Measurements from ENCODE around the gene GSE1.

Gene GSE1

GRCh38 chr16:85621698-85622428, 8.7 kb downstream of the GSE1 start:
- FAIRE-seq, result no peak

DNA sequence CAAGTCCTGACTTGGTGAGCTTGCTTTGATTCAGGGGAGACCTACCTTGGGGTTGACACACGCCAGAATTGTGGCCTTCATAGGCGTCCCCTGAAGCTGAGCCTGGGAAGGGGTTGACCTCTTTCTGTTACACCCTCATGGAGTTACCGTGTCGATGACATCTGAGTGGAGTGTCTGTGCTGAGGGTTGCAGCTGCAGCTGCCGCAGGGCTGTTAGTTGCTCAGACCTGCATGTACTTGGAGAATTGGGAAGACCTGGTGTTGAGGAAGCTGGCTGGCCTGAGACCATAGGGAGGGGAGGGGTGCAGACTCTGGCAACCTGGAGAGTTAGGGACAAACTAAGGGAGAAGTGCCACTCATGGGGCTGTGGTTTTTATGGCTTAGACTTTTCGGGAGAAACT, 9.6 kb downstream of the GSE1 start:
- FAIRE-seq, result no peak

GRCh38 chr16:85623250-85623649, 10.1 kb downstream of the GSE1 start:
- no peak for FAIRE-seq

GRCh38 chr16:85623997-85624601, 11.0 kb downstream of the GSE1 start:
- no peak for FAIRE-seq

- FAIRE-seq, result no peak
These were observed 11.5 kb downstream of the GSE1 start for GRCh38 chr16:85624646-85625045.

DNA sequence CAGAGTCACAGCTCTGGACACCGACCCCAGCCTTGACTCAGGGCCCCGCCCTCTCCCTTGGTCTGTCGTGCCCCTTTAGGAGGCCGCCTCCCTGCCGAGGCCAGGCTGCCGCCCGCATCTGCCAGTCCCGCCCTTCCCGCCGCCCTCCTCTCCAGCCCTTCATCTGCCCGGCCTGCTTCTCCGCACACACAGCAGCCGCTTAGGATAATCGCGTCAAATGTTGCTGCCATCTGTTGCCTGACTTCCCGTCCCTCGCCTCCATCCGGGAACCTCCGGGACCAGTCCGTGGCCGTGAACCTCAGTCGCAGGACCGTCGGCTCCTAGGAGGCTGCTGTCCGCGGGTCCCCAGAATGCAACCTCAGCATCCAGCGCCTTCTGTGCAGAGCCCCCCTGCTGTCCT, 11.9 kb downstream of the GSE1 start:
- no peak for FAIRE-seq

GRCh38 chr16:85625485-85626117, 12.5 kb downstream of the GSE1 start:
- FAIRE-seq, result no peak

DNA sequence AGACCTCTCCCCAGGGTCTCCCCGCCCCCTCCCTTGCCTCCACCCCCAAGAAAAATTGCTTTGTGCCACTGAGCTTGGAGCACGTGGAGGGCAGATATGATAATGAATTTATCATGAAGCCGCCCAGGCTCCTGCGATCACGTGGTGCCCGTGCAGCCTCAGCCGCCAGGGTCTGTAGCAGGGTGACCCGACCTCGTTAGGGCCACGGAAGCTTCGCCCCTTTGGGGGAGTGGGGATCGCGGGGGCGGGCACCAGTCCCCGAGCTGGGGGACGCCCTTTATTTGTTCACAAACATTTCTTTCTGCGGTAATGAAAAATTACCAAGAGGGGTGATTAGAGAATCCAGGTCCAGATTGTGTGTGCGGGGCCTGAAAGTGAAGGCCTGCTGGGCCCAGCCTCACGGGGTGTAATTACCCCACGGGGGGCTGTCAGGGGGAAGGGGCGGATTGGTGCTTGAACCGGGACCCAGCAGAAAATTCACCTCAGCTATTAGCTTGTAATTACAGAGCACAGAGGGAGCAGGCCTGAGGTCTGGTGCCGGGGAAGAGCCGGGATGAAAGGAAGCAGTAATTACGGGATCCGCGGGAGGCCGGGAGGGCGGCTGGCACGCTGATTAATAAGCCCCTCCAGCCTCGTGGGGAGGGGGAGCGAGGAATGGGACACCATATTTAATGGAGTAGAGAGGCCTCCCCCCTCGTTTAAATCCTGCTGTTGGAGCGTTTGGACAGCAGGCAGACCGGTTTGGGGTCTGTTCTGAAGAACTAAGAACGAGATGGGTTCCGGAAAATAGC, 13.3 kb downstream of the GSE1 start:
- no peak for FAIRE-seq

GRCh38 chr16:85627089-85627488, 14.0 kb downstream of the GSE1 start:
- FAIRE-seq, result no peak

DNA sequence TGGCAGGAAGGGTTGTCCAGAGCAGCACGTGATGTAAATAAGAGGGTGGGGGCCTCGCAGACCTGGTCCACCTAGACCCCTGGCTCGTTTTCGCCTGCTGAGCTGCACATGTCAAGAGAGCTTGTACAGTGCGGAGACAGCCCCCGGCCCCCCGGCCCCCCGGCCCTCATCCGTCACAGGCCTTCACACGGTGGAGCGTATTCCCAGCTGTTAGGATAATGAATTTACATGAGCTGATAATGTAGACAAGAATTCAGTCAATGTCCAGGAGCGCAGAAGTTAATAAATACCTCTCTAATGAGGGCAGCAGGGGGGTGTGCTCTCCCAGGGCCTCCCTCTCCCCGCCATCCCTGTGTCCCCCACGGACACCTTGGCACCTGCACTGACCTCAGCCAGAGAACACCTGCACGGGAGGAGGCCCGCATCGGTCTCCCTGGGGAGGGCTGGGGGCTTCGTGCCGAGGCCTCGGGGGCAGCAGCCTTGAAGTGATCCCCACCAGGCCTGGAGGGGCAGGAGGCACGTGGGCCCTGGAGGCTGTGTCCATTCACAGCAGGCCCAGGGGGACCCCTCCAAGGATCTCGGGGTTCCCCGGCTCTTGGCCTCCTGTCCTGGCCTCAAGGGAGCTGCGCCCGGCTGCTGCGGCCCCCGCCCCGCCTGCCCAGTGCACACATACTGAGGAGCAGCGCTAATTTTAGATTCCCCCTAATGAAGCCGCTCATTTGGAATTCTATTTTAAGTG, 14.6 kb downstream of the GSE1 start:
- FAIRE-seq, result no peak

DNA sequence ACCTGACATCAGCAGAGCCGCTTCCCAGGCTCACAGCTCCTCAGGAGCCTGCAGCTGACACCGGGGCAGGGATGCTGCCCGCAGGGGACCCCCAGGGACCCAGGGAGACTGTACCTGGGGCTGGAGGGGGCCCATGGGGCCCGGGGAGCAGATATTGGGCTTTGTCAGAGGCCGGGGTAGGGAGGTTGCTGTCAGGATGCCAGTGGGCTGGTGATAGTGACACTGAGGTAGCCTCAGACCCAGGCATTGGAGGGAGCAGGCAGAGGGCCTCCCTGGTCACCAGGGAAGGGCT, 15.1 kb downstream of the GSE1 start:
- no peak for FAIRE-seq

DNA sequence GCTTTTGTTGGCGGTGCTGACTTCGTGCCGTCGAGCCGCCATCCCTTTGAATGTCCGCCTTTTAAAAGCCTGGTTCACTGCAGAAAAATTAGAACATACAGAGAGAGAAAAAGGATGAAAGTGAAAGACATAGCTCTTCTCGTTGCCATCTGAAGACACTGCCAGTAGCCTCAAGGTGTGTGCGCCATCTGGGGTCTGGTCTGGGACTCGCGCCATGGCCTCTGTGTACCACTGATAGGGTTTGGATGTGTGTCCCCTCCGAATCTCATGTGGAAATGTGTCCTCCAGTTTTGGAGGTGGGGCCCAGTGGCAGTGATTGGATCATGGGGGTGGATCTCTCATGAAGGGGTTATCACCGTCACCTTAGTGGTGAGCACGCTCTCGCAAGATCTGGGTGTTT, 15.5 kb downstream of the GSE1 start:
- FAIRE-seq, result no peak

- FAIRE-seq, result no peak
These were observed 16.2 kb downstream of the GSE1 start for GRCh38 chr16:85629326-85629725.

DNA sequence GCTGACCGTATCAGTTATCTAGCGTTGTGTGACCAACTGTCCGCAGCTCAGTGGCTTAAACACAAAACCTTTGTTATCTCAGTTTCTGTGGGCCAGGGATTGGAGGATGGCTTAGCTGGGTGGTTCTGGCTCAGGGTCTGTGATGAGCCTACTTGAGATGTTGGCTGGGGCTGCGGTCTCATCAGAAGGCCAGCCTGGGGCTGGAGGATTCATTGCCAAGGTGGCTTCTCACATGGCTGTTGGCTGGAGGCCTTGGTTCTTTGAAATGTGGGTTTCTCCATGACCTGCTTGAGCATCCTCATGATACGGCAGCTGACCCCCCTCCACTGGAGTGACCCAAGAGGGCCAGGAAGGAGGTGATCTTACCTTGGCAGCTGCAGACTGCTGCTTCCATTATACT, 16.7 kb downstream of the GSE1 start:
- FAIRE-seq, result no peak

DNA sequence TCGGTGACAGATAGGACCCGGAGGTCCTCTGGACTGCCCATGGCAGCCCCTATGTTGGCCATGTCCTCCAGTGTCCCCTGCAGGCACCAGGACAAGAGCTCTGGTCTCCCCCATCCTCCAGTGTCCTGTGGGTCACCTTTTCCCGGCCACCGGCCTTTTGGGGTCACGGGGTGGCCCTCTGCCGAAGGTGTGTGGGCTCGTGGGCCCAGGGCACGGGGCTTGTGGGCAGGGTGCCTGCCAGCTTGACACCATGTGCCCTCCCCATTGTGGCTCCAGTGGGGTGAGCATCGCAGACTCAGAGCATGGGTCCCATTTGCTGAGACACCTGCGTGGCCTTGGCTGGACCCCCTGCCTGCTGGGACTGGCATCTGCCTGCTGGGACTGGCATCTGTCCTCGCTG, 18.1 kb downstream of the GSE1 start:
- FAIRE-seq, result no peak

GRCh38 chr16:85631802-85632393, 18.8 kb downstream of the GSE1 start:
- FAIRE-seq, result no peak

DNA sequence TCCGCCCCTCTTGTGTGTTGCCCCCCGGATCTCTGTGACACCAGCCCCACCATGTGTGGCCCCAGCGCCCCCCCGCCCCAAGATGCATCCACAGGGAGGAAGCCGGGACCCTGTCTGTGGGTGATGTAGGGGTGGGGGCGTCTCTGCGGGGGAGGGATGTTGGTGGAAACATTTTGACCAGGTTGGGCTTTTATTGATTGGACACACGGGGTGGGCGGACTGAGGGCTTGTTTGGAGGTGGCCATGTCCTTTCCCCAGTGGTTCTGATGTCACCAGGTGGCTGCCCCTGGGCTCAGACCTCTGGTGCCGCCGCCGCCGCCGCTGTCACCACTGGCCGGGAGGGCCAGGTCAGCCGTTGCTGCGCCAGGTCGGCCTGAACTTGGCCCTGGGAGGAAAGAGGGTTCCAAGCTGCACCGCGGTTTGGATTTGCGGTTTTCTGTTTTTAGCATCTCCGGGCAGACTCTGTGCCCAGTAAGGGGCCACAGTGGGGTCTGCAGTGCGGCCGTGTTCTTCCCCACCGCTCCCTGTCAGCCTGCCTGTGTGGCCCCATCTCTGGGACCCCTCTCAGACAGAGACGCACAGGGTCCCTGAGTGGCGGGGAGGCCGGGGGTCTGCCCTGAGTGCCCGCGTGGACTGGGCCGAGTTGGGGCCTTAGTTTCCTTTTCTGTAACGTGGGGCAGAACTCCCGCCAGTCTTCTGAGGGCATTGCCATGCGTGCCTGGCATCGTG, 19.8 kb downstream of the GSE1 start:
- no peak for FAIRE-seq

- FAIRE-seq, result no peak
These were observed 20.3 kb downstream of the GSE1 start for GRCh38 chr16:85633438-85633743.

GRCh38 chr16:85633888-85634287, 20.8 kb downstream of the GSE1 start:
- FAIRE-seq, result no peak

DNA sequence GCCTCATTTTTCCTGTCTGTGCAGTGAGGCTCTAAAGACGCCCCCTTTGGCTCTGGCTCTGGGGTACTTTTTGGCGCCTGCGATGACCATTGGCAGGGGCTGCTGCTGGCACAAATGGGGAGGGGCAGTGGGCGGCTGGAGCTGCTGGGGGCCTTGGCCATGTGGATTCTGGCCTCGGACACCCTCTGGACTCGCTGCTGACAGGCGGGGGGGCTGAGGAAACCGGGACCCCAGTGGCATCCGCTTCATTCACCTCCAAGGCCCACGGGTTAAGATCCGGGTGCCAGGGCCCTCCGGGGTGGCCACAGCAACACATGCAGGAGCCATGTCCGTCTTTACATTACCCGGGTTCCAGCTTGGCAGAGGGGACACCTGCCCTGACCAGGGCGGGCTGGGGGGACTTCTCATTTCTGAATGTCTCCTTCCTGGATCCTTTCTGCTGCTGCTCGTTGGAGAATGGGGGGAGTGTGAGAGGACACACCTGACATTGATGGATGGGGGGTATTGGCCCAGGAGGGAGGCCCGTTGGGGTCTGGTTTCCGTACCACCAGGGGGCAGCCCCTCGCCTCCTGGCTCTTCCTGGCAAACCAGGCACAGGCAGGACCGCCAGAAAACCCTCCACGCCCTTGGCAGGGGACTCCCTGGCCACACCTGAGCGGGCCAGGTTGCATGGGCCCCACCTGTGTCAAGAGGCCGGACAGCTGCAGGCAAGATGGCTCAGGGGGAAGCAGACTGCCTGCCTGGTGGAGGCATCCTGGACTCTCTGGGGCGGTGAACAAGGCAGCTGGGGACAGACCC, 21.8 kb downstream of the GSE1 start:
- no peak for FAIRE-seq

GRCh38 chr16:85635545-85636140, 22.5 kb downstream of the GSE1 start:
- no peak for FAIRE-seq
